Stimulated activated naive CD8-positive, alpha-beta T cell treated with anti-CD3 and anti-CD28 coated beads, Interleukin-15, amount 100 ng/mL, for 72 hours (primary cell): ENCODE measurements around the gene SLC36A4.
A peak's percentile ranks its signal among the peaks of the same experiment; 100 is the strongest.

Source experiments
- ATAC-seq: fragments of 150-1000 bp; cut with Tn5 transposase; 2 replicates; pipeline ENCODE4 v1.10.0; 2021; ENCODE audit warnings: mild to moderate bottlenecking, moderate library complexity
- DNase-seq, 2 donors: peaks; one replicate each; pipeline ENCODE4 v3.0.0; 2021 to 2022
- H3K27ac Mint-ChIP-seq, 2 donors: one replicate each; pipeline ENCODE4 v1.8.0; 2022; ENCODE audit warnings: mild to moderate bottlenecking in 2 of 2, mixed read lengths in 2 of 2, moderate library complexity in 2 of 2
- H3K27me3 Mint-ChIP-seq: one replicate; pipeline ENCODE4 v1.8.0; 2022; ENCODE audit warnings: mixed read lengths
- H3K4me1 Mint-ChIP-seq: one replicate; pipeline ENCODE4 v1.8.0; 2022; ENCODE audit warnings: mild to moderate bottlenecking, mixed read lengths
- H3K4me3 Mint-ChIP-seq, 2 donors: one replicate each; pipeline ENCODE4 v1.8.0; 2022; ENCODE audit warnings: mild to moderate bottlenecking in 2 of 2, mixed read lengths in 2 of 2, moderate library complexity in 1 of 2
- H3K9me3 Mint-ChIP-seq, 2 donors: one replicate each; pipeline ENCODE4 v1.8.0; 2022; ENCODE audit warnings: mixed read lengths in 2 of 2

Gene SLC36A4

DNA sequence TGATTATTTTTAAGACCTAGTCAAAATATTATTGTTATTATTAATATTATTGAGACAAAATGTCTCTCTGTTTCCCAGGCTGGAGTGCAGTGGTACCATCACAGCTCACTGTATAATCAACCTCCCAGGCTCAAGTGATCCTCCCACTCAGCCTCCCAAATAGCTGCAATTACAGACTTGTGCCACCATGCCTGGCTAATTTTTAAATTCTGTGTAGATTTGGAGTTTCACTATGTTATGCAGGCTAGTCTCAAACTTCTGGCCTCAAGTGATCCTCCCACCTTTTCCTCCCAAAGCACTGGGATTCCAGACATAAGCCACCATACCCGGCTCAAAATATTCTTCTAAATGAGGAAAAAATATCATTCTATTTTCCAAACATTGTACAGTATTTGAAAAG, 37.0 kb downstream of the SLC36A4 start:
- H3K27me3 Mint-ChIP-seq: no peaks in the 10 kb centered on the region
- H3K27ac Mint-ChIP-seq: peak overlapping the region in 1 of 2 donors; percentile 31
- ATAC-seq: no peak
- peaks cover 0 to 19% of the 10 kb centered on the region in 2 donors for H3K9me3 Mint-ChIP-seq
- H3K4me1 Mint-ChIP-seq: no peaks in the 10 kb centered on the region
- DNase-seq: no peak
- no peak overlapping the region for H3K4me3 Mint-ChIP-seq

GRCh38 chr11:93160156-93160555, 37.6 kb downstream of the SLC36A4 start:
- H3K4me3 Mint-ChIP-seq: no peak overlapping the region
- peaks cover 0 to 20% of the 10 kb centered on the region in 2 donors for H3K9me3 Mint-ChIP-seq
- DNase-seq (no peak), ATAC-seq (no peak)
- H3K27ac Mint-ChIP-seq: no peak overlapping the region
- H3K4me1 Mint-ChIP-seq: no peaks in the 10 kb centered on the region
- no peaks in the 10 kb centered on the region for H3K27me3 Mint-ChIP-seq

DNA sequence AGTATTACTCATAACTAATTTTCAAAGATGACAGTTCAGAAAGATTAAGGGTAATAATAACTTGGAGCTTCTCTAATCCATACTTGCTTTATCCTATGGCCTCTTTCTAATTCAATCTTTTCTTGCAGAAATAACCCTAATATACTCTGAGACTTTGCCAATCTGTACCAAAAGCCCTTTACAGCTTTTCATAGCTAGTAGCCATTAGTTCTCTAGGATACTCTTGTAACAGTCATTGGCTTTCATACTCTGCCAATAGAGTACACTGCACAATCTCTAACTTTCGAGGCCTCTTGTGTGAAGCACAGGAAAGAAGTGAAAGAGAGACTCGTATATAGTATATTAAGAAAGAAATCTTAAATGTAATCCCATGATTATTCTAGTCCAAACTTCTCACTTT, 38.1 kb downstream of the SLC36A4 start:
- DNase-seq (no peak), ATAC-seq (no peak)
- Mint-ChIP-seq H3K27me3 (no peaks in the 10 kb centered on the region), H3K4me3 (no peak overlapping the region), H3K27ac (peak overlapping the region in 1 of 2 donors; percentile 7), H3K4me1 (no peaks in the 10 kb centered on the region), H3K9me3 (peaks cover 0 to 20% of the 10 kb centered on the region in 2 donors)

- H3K4me3 Mint-ChIP-seq: no peak overlapping the region
- ATAC-seq (no peak), DNase-seq (no peak)
- H3K9me3 Mint-ChIP-seq: peaks cover 0 to 20% of the 10 kb centered on the region in 2 donors
- no peaks in the 10 kb centered on the region for H3K27me3 Mint-ChIP-seq
- no peak overlapping the region for H3K27ac Mint-ChIP-seq
- H3K4me1 Mint-ChIP-seq: no peaks in the 10 kb centered on the region
Observed at GRCh38 chr11:93155738-93156137, 42.1 kb downstream of the SLC36A4 start.

DNA sequence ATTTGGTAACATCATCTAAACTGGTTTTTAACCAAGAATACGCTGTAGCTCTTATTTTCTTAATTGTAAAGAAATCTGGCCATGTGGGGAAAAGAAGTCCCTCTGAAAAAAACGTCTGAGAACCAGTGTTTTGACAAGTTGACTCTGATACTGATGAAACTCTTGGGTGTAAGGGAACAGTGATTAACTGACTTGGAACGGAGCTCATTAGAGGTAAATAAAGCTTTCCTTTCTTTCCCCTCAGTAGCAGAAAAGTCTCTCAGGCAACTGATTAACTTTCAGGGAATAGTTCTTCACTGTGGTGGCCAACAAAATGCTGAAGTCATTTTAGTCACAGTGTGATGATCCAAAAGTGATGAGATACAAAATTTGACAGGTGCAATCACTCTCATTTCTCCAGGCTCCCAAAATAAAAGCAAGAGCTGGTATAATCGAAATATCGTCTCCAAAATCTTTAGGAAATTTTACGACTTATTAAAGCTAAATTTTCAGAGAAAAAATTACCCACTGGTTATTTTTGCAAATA, 52.3 kb downstream of the SLC36A4 start:
- H3K27ac Mint-ChIP-seq: no peak overlapping the region
- no peak for ATAC-seq
- H3K4me1 Mint-ChIP-seq: no peaks in the 10 kb centered on the region
- no peak overlapping the region for H3K4me3 Mint-ChIP-seq
- H3K9me3 Mint-ChIP-seq: peaks cover 0 to 5% of the 10 kb centered on the region in 2 donors
- no peaks in the 10 kb centered on the region for H3K27me3 Mint-ChIP-seq
- DNase-seq: no peak

DNA sequence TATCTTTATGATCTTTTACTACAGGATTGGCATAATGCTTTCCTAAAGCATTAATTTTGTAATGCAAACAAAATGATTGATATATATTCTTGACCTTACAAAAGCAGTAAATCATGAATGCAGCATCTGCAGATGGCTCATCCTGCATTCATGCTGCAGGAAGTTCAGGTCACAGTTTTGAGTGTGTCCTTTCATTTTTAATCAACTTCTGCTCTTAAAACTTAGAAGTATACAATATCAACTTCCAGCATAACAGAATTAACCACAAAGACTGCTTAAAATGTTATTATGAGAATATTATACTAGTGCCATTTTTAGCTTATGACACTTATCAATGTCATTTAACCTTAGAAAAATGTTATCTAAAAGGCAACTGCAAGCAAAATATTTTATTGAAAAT, 54.0 kb downstream of the SLC36A4 start:
- no peak overlapping the region for H3K4me3 Mint-ChIP-seq
- no peak overlapping the region for H3K27ac Mint-ChIP-seq
- no peaks in the 10 kb centered on the region for H3K27me3 Mint-ChIP-seq
- DNase-seq (no peak), ATAC-seq (no peak)
- no peaks in the 10 kb centered on the region for H3K4me1 Mint-ChIP-seq
- H3K9me3 Mint-ChIP-seq: peaks cover 0 to 5% of the 10 kb centered on the region in 2 donors

DNA sequence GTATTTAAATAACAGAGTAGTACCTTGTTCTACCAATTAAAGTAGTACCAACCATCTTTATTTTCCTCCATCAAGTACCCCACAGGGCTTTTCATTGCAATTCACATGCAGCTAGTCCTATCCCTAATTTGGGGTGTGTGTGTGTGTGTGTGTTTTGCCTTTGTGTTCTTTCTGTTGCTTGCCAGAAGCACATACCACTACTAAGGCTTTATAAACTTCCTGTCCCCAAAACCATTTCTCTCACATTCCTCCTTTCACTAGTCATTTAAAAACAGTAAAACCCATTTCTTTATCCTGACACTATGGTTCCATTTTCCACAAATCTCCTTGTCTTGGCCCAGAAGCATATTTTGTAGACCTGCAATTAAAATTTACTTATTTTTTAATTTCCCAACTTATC, 54.6 kb downstream of the SLC36A4 start:
- H3K9me3 Mint-ChIP-seq: peaks cover 0 to 5% of the 10 kb centered on the region in 2 donors
- H3K27me3 Mint-ChIP-seq: no peaks in the 10 kb centered on the region
- ATAC-seq (no peak), DNase-seq (no peak)
- H3K4me3 Mint-ChIP-seq: no peak overlapping the region
- H3K27ac Mint-ChIP-seq: no peak overlapping the region
- no peaks in the 10 kb centered on the region for H3K4me1 Mint-ChIP-seq

DNA sequence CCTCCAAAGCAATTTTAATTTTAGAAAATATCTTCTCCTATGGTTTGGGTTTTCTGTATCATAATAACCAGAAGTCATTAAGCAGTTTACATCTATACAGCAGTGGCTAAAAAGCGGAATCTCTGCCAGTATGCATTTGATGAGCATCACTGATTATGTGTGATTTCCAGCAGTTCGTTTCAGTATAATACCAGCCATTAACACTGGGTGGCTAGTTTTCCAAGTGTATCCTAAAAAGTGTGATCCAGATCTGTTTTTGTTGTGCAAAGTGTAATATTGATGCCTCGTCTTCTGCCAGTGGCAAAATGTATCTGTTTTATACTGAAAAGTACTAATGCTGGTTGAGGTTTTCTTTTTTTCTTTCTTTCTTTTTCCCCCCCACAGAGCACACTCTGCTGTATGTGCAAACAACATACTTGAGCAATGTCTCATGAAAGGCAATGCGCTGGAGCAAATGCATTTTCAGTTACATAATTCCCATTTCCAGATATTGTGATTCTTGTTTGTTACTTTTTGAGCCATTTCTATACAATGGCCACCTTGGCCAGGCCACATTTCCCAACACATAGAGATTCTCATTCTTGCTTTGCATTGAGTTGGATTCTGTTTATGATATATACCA, 64.2 kb downstream of the SLC36A4 start:
- H3K4me1 Mint-ChIP-seq: no peaks in the 10 kb centered on the region
- H3K4me3 Mint-ChIP-seq: no peak overlapping the region
- no peak overlapping the region for H3K27ac Mint-ChIP-seq
- no peak for ATAC-seq
- H3K27me3 Mint-ChIP-seq: peaks cover 2% of the 10 kb centered on the region
- no peaks in the 10 kb centered on the region for H3K9me3 Mint-ChIP-seq
- DNase-seq: no peak

DNA sequence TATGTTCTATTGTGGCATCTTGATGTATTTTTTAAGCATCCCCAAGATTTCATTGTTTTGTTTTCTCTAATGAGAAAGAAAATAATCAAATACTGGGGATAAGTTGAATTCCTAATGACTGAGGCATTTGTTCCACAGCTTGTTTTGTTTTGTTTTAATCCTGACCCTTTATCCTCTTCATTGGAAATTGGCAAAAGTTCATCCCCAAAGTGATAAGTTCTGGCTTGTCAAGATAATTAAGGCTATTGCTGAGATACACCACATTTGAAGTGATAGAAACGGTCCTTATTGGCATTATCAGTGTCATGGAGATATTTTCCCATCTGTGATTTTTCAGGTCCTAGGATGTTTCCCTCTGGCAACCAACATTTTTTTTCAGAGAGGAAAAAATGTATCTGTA, 65.0 kb downstream of the SLC36A4 start:
- H3K9me3 Mint-ChIP-seq: no peaks in the 10 kb centered on the region
- DNase-seq: no peak
- no peak overlapping the region for H3K27ac Mint-ChIP-seq

GRCh38 chr11:93131709-93132108, 66.1 kb downstream of the SLC36A4 start:
- Mint-ChIP-seq H3K27ac (no peak overlapping the region), H3K4me1 (no peaks in the 10 kb centered on the region), H3K27me3 (peaks cover 15% of the 10 kb centered on the region), H3K4me3 (no peak overlapping the region), H3K9me3 (peaks cover 0 to under 1% of the 10 kb centered on the region in 2 donors)
- DNase-seq: no peak
- no peak for ATAC-seq

More for the DNA sequence above, 65.0 kb downstream of the SLC36A4 start:
- ATAC-seq: no peak
- no peaks in the 10 kb centered on the region for H3K4me1 Mint-ChIP-seq
- no peak overlapping the region for H3K4me3 Mint-ChIP-seq
- peaks cover 10% of the 10 kb centered on the region for H3K27me3 Mint-ChIP-seq

DNA sequence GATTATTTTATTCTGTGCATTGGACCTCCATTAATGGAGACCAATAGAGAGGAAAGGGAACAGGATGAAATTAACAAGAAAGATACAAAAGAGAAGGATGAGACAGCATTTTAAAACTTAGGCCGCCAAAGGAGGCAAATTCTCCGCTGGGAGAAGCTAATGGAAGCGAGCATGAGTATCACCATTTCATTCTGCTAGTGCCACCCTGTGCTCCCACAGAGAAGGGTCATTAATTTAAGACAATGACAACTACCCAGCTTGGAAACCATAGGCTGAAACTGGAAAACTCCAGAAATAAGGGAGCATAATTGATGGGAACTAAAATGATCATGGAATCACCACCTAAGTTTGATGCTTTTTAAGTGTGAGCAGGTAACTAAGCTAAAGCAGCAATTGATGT, 69.2 kb downstream of the SLC36A4 start:
- Mint-ChIP-seq H3K27ac (no peak overlapping the region), H3K27me3 (peaks cover 26% of the 10 kb centered on the region), H3K4me1 (no peaks in the 10 kb centered on the region), H3K9me3 (peaks cover 0 to 12% of the 10 kb centered on the region in 2 donors), H3K4me3 (no peak overlapping the region)
- no peak for DNase-seq
- ATAC-seq: no peak

DNA sequence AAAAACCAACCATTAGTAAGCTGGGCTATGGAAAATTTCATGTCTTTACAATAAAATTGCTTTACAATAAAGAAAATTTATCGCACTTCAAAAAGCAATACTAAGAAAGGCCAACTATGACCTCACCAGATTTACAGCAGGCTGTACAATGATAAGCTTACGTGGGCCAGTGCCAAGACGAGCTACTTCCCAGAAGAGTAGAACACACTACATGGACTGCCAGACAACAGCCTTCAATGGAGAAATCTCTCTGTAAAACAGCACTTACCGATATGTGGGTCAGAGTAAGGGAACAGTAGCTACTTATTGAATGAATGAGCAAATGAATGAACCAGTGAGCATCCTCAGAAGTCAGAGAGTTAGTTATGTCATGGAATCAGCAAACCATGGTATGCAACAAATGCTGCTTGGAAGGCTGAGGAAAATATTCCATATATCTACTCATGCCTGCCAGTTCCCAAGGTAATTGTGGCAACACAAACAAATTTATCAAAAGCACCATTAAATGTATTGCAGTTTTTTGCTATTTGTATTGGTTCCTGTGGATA, 74.4 kb downstream of the SLC36A4 start:
- H3K4me1 Mint-ChIP-seq: no peaks in the 10 kb centered on the region
- DNase-seq: no peak
- no peak overlapping the region for H3K4me3 Mint-ChIP-seq
- no peak overlapping the region for H3K27ac Mint-ChIP-seq
- ATAC-seq: no peak
- H3K9me3 Mint-ChIP-seq: peaks cover 0 to 12% of the 10 kb centered on the region in 2 donors
- H3K27me3 Mint-ChIP-seq: peaks cover 47% of the 10 kb centered on the region

GRCh38 chr11:93122535-93123235, 75.1 kb downstream of the SLC36A4 start:
- Mint-ChIP-seq H3K4me1 (no peaks in the 10 kb centered on the region), H3K9me3 (peaks cover 0 to 12% of the 10 kb centered on the region in 2 donors), H3K4me3 (no peak overlapping the region), H3K27ac (no peak overlapping the region), H3K27me3 (peaks cover 45% of the 10 kb centered on the region)
- DNase-seq (no peak), ATAC-seq (no peak)

GRCh38 chr11:93118276-93118675, 79.5 kb downstream of the SLC36A4 start:
- ATAC-seq (no peak), DNase-seq (no peak)
- H3K4me1 Mint-ChIP-seq: no peaks in the 10 kb centered on the region
- no peak overlapping the region for H3K27ac Mint-ChIP-seq
- H3K4me3 Mint-ChIP-seq: no peak overlapping the region
- no peaks in the 10 kb centered on the region for H3K9me3 Mint-ChIP-seq
- peaks cover 51% of the 10 kb centered on the region for H3K27me3 Mint-ChIP-seq

GRCh38 chr11:93117565-93117964, 80.2 kb downstream of the SLC36A4 start:
- H3K9me3 Mint-ChIP-seq: no peaks in the 10 kb centered on the region
- ATAC-seq: no peak
- no peak for DNase-seq
- H3K4me3 Mint-ChIP-seq: no peak overlapping the region
- peaks cover 58% of the 10 kb centered on the region for H3K27me3 Mint-ChIP-seq
- H3K4me1 Mint-ChIP-seq: no peaks in the 10 kb centered on the region
- no peak overlapping the region for H3K27ac Mint-ChIP-seq
